Measurements from ENCODE around the gene HOOK2.

The HOOK2 gene

GRCh38 chr19:12782424-12783290, 7.3 kb upstream of the HOOK2 start:
- no peak for FAIRE-seq

GRCh38 chr19:12782174-12782423, 6.7 kb upstream of the HOOK2 start:
- FAIRE-seq: no peak

- FAIRE-seq: no peak
Measured at GRCh38 chr19:12779162-12779993, 4.0 kb upstream of the HOOK2 start.

- no peak for FAIRE-seq
Measured at GRCh38 chr19:12778905-12779161, 3.5 kb upstream of the HOOK2 start.

- FAIRE-seq: no peak
Measured at GRCh38 chr19:12778017-12778904, 2.9 kb upstream of the HOOK2 start.

GRCh38 chr19:12777217-12778016, 2.1 kb upstream of the HOOK2 start:
- FAIRE-seq: no peak

- FAIRE-seq: no peak
Measured at GRCh38 chr19:12773571-12773970, 1.8 kb downstream of the HOOK2 start.

DNA sequence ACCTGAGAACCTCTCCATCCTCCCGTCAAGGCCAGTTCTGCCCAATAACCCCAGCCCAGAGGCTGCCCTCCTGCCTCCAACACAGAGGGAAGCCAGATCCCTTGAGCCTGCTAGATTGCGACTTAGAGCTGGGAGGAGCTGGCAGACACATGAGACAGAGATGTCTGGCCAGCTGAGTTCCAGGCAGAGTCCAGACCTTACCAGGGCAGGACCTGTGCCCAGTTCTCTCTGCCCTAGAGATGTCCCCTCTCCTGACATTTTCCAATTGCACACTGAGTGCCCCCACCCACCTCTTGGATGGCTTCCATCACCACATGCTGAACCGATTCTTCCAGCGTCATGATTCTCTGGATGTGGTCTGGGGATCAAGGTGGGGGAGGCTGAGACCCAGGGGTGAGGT, 3.0 kb downstream of the HOOK2 start:
- FAIRE-seq: no peak

DNA sequence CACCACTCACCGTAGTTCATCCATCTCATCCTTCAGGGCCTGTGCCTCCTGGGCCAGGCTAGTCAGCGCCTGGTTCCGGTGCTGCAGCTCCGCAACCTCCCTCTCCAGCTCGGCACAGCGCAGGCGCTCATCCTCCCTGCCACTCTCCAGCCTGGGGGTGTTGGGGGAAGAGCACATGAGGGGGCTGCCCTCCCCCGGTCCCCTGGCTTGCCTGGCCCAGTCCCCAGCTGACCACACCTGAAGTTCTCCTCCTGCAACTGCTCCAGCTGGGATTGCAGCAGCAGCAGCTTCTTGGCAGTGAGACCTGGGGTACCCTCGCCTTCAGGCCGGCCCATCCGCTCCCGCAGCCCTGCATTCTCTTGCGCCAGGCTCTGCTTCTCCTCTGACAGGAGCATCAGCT, 4.4 kb downstream of the HOOK2 start:
- FAIRE-seq: no peak

DNA sequence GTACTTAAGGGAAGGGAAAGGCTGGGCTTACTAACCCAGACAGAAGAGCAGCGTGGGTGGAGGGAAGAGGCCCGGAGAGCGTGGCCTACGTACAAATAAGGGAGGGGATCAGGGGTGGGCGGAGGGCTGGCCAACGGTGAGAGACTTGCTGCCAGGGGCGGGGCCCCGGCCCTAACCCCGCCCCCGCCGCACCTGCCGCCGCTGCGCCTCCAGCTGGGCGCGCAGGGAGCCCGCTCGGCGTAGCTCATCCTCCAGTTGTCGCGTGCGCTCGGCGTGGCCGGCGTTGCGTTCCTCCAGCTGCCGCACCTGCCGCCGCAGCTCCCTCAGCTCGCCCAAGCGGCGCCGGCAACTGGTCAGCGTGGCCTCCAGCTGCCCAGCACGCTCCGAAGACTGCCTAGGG, 5.7 kb downstream of the HOOK2 start:
- FAIRE-seq: no peak

- no peak for FAIRE-seq
Measured at GRCh38 chr19:12767666-12768065, 7.7 kb downstream of the HOOK2 start.

- no peak for FAIRE-seq
Measured at GRCh38 chr19:12767150-12767549, 8.2 kb downstream of the HOOK2 start.

GRCh38 chr19:12766051-12766521, 9.3 kb downstream of the HOOK2 start:
- no peak for FAIRE-seq

- no peak for FAIRE-seq
Measured at GRCh38 chr19:12764698-12765097, 10.7 kb downstream of the HOOK2 start.

- FAIRE-seq: no peak
Measured at GRCh38 chr19:12763100-12763499, 12.3 kb downstream of the HOOK2 start.

- FAIRE-seq: no peak
Measured at GRCh38 chr19:12759686-12760085, 15.7 kb downstream of the HOOK2 start.

DNA sequence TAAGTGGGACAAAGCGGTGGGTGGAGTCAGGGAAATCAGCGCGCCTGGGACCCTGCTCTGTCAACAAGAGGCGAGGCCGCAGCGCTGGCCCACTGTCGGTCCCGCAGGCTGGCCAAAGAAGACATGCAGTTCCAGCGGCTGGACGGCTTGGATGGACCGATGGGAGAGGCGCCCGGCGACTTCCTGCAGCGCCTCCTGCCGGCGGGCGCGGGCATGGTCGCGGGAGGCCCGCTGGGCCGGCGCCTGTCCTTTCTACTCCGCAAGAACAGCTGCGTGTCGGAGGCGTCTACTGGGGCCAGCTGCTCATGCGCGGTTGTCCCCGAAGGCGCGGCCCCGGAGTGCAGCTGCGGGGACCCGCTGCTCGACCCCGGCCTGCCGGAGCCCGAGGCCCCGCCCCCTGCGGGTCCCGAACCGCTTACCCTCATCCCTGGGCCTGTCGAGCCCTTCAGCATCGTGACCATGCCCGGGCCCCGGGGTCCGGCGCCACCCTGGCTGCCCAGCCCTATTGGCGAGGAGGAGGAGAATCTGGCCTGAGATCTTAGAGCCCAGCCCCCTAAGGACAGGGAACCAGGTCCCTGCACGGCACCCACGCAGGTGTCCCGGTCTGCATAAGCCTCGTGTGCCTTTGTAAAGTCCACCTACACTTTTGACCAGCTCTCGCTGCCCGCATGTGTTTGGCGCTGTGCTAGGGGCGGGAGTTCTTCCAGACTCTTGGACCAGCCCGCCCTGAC, 17.6 kb downstream of the HOOK2 start:
- no peak for FAIRE-seq

- FAIRE-seq: no peak
Measured at GRCh38 chr19:12756150-12756883, 19.0 kb downstream of the HOOK2 start.

GRCh38 chr19:12754465-12755196, 20.7 kb downstream of the HOOK2 start:
- no peak for FAIRE-seq

- FAIRE-seq: no peak
Measured at GRCh38 chr19:12752056-12752781, 23.1 kb downstream of the HOOK2 start.

Measured in TTC549 (cell line).